PFSK-1 (cell line): ENCODE results near the gene KLRF1.

Experiments
- FOXP2 ChIP-seq: optimal IDR thresholded peaks from 2 replicates; pipeline ENCODE3; 2011; ENCODE audit warnings: borderline replicate concordance, control low read depth, inconsistent platforms; ENCODE audit not compliant: insufficient read depth; ENCODE audit errors: extremely low read length, extremely low read depth
- POLR2AphosphoS5 ChIP-seq: IDR thresholded peaks from 2 replicates; pipeline ENCODE4 v1.6.1; 2012; ENCODE audit warnings: low read depth, mild to moderate bottlenecking, control low read depth, low read length, moderate library complexity
- SIN3A ChIP-seq: IDR thresholded peaks from 2 replicates; pipeline ENCODE4 v1.6.1; 2012; ENCODE audit warnings: mild to moderate bottlenecking, low read length, moderate library complexity, borderline replicate concordance; ENCODE audit not compliant: insufficient read depth
- TAF1 ChIP-seq: IDR thresholded peaks from 2 replicates; pipeline ENCODE4 v1.6.1; 2012; ENCODE audit warnings: low read length, control low read depth, borderline replicate concordance; ENCODE audit not compliant: insufficient read depth
- TF ChIP-seq, protein P1 (sequence below), 2 experiments: IDR thresholded peaks; 2 replicates each; pipeline versions ENCODE4 v1.6.1 to v1.8.0; 2011 to 2012; ENCODE audit warnings: low read depth in 2 of 2, low read length in 2 of 2, control low read depth in 1 of 2, inconsistent platforms in 1 of 2, mild to moderate bottlenecking in 1 of 2, moderate library complexity in 1 of 2; ENCODE audit not compliant: insufficient read depth in 1 of 2

DNA sequence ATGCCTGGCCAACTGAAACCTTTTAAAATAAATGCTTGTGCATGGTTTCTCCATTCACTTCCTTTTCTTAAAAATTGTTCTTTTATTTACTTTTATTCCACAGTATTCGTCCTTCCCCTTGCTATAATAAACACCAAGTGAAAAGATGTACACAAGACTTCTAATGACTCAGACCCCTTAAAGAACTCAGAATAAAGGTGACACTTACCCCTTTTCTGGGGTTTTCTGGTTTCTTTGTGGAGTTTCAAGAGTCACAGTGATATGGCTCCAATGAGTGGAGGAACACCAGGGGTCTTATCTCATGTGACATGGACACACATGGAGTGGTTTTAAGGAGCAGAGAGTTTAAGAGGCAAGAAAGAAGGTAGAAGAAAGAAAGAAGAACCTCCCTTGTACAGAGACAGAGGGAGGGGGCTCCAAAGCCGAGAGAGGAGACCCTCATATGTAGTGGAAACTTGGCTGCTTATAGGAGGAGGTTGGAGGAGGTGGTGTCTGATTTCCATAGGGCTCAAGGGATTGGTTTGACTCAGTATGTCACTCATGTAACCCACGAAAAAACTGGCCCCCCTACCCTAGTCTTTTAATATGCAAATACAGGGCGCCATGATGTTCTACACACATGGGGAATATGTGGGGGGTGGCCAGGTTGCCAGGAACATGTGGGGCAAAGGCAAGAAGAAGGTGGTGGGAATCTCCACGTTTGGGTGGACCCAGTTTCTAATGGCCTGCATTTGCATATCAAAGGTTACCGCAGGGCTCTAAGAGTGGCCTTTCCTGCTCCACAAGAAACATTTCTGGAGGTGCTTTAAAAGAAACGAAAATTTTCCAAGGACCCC lies 44.5 kb upstream of the KLRF1 start:
- TF ChIP-seq, protein P1, sequence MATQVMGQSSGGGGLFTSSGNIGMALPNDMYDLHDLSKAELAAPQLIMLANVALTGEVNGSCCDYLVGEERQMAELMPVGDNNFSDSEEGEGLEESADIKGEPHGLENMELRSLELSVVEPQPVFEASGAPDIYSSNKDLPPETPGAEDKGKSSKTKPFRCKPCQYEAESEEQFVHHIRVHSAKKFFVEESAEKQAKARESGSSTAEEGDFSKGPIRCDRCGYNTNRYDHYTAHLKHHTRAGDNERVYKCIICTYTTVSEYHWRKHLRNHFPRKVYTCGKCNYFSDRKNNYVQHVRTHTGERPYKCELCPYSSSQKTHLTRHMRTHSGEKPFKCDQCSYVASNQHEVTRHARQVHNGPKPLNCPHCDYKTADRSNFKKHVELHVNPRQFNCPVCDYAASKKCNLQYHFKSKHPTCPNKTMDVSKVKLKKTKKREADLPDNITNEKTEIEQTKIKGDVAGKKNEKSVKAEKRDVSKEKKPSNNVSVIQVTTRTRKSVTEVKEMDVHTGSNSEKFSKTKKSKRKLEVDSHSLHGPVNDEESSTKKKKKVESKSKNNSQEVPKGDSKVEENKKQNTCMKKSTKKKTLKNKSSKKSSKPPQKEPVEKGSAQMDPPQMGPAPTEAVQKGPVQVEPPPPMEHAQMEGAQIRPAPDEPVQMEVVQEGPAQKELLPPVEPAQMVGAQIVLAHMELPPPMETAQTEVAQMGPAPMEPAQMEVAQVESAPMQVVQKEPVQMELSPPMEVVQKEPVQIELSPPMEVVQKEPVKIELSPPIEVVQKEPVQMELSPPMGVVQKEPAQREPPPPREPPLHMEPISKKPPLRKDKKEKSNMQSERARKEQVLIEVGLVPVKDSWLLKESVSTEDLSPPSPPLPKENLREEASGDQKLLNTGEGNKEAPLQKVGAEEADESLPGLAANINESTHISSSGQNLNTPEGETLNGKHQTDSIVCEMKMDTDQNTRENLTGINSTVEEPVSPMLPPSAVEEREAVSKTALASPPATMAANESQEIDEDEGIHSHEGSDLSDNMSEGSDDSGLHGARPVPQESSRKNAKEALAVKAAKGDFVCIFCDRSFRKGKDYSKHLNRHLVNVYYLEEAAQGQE (IDR thresholded peaks at IDR 0.05; ENCODE audit: insufficient read depth in 1 of 2, low read depth in 2 of 2, low read length in 2 of 2) = no peak
- TF ChIP-seq POLR2AphosphoS5 (no peak), FOXP2 (no peak), TAF1 (no peak), SIN3A (no peak)
